HG03565 (cell line): ENCODE data around the gene CIT.
"Not testable (repeated sequence)": the region's sequence is repeated elsewhere in the genome, so short reads cannot be mapped to it uniquely, and the experiment has no call there.

Experiments used
- ATAC-seq: cut with Tn5 transposase; IDR thresholded peaks from one replicate; pipeline ENCODE4 v1.9.1; 2021; ENCODE audit warnings: mild to moderate bottlenecking, moderate library complexity; ENCODE audit not compliant: unreplicated experiment

CIT gene, protein sequence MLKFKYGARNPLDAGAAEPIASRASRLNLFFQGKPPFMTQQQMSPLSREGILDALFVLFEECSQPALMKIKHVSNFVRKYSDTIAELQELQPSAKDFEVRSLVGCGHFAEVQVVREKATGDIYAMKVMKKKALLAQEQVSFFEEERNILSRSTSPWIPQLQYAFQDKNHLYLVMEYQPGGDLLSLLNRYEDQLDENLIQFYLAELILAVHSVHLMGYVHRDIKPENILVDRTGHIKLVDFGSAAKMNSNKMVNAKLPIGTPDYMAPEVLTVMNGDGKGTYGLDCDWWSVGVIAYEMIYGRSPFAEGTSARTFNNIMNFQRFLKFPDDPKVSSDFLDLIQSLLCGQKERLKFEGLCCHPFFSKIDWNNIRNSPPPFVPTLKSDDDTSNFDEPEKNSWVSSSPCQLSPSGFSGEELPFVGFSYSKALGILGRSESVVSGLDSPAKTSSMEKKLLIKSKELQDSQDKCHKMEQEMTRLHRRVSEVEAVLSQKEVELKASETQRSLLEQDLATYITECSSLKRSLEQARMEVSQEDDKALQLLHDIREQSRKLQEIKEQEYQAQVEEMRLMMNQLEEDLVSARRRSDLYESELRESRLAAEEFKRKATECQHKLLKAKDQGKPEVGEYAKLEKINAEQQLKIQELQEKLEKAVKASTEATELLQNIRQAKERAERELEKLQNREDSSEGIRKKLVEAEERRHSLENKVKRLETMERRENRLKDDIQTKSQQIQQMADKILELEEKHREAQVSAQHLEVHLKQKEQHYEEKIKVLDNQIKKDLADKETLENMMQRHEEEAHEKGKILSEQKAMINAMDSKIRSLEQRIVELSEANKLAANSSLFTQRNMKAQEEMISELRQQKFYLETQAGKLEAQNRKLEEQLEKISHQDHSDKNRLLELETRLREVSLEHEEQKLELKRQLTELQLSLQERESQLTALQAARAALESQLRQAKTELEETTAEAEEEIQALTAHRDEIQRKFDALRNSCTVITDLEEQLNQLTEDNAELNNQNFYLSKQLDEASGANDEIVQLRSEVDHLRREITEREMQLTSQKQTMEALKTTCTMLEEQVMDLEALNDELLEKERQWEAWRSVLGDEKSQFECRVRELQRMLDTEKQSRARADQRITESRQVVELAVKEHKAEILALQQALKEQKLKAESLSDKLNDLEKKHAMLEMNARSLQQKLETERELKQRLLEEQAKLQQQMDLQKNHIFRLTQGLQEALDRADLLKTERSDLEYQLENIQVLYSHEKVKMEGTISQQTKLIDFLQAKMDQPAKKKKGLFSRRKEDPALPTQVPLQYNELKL (N-terminal part only)

DNA sequence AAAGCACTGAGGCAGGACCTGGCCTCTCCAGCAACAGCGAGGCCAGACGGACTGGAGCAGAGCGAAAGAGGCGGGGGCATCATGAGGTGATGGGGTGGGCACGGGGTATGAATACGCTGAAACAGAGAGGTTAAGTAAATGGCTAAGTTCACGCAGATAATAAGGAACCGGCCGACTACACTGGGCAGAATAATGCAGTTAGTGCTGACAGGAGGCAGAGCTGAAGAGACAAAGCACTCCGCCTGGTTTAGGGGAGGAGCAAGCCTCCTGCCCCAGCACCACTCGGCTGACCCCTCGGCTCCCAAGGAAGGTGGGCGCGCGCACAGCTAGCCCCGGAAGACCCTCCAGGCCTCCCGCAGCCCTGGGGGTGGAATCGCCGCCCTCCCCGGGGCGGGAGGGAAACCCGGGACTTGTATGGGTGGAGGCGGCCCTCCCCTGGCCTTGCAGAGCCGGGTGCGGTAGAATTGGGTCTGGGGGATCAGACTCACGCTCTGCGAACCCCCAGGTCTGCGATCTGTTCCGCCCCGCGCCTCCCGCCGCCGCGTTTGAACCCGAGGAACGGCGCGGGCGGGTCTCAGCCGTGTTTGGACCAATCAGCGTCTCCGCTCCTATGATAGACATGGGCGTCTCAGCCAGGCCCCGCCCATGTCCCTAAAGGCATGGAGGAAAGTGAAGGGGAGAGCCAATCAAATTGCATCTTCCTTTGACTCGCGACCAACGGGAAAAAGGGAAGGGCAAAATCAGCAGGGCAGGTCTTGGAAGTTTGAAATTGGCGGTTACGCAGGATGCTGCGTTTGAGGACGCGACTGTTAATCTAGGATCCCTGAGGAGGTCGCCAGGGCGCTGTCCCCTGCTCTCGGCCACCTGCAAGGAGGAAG lies at the start of gene CIT:
CIT (minus strand) TSS at position 560 of the 878 bp plus-strand sequence. CDS start 1,152 bp downstream, outside the sequence.
- peak; percentile 98 for ATAC-seq

DNA sequence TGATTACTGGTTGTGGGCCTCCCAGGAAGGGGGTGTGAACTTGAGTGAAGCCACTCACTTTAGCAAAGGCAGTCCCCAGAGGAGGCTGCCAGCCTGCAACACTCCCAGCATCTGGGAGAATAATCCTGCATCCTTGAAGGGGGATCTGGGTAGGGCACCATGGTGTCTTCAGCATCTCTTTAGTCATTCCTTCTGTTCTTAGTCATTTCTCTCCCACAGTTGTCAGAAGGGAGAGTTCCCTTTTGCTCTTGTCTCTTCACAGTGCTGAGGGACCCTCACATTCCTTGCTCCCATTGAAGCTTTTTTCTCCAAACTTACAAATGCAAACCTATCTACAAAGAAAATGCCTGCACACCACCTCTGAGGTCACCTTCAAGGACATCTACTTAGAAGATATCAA lies 48.1 kb upstream of the CIT start:
- no peak for ATAC-seq

- ATAC-seq = no peak
These were observed 42.9 kb upstream of the CIT start for GRCh38 chr12:119920064-119920463.

DNA sequence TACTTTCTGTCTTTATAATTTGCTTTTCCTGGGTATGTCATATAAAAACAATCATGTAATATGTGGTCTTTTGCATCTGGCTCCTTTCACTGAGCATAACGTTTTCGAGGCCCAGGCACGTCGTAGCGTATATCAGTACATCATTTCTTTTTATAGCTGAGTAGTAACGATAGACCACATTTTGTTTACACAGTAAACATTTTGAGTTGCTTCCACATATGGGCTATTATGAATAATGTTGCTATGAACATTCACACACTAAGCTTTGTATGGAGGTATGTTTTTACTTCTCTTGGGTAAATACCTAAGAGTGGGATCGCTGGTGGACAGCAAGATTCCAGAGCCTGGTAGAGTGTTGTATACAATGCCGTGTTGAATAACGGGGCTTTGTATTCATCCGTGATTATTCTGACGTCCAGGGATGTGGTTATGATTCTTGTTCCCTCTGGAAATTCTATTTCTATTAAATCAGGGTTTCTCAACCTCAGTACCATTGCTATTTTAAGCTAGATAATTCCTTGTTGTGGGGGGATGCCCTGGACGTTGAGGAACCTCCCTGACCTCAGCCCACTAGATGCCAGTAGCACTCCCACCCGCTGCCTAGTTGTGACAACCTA lies 38.9 kb upstream of the CIT start:
- no peak for ATAC-seq

- ATAC-seq = no peak
These were observed 37.5 kb upstream of the CIT start for GRCh38 chr12:119914666-119915065.

DNA sequence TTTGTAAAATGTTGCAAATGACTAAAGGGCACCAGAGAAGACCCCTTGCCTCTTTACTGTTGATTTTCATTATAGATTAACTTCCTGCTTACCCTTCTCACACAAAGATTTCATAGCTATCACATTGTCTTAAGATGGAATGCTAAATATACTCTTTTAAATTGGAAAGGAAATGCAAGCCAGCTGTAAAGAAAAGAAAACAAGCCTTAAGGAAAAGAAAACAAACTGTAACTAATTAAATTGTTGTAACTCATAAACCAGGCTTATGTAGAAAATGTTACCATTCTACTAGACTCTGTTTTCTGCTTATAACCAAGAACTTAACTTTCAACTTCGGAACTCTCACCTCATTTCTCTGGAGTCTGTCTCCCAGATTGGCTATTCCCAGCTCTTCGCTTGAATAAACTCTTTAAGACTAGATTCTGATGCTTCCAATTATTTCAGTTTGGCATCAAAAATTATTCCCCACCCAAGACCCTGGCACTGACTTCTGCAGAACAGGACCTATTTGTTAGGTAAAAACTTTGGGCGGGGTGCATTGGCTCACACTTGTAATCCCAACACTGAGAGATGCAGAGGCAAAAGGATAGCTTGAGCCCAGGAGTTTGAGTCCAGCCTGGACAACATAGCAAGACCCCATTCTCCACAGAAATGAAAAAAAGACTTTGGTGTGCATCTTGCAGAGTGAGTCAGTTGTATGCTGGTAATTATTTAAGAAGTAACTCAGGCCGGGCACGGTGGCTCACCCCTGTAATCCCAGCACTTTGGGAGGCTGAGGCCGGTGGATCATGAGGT lies 36.6 kb upstream of the CIT start:
- no peak for ATAC-seq

- ATAC-seq = no peak
These were observed 34.1 kb upstream of the CIT start for GRCh38 chr12:119911182-119911581.

DNA sequence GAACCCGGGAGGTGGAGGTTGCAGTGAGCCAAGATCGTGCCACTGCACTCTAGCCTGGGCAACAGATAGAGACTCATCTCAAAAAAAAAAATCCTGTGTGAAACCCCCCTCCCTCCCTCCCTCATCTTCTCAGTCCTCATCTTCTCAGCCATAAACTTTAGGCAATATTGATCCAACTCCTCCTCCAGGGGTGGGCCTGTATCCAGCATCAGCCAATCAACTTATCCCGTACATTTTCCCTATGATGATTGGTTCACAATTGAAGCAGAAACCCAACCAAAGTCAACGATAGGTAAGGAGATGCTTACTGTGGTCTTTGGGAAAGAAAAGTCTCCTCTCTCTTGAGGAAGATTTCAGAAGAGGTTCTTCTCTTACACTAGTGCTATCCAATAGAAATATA lies 33.5 kb upstream of the CIT start:
- ATAC-seq = no peak

- peak; percentile 83 for ATAC-seq
These were observed 25.0 kb upstream of the CIT start for GRCh38 chr12:119902084-119902509.

- ATAC-seq = no peak
These were observed 24.6 kb upstream of the CIT start for GRCh38 chr12:119901670-119902069.

DNA sequence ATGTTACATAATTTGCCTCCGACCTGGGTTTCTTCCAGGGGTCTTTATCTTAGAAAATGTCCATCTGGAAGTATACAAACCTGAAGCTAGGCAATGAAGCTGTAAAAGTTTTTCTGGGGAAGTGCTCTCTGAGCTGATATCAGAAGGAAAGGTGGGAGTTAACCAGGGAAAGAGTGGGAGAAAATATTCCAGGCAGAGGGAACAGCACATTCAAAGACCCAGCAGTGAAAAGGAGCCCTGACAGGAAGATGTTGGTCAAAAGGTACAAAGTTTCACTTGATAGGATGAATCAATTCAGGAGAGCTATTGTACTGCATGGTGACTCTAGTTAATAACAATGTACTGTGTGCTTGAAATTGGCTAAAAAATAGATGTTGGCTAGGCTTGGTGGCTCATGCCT lies 17.8 kb upstream of the CIT start:
- ATAC-seq = no peak

GRCh38 chr12:119892611-119893010 lies 15.5 kb upstream of the CIT start:
- ATAC-seq = not testable (repeated sequence)

GRCh38 chr12:119885549-119885948 lies 8.4 kb upstream of the CIT start:
- no peak for ATAC-seq

DNA sequence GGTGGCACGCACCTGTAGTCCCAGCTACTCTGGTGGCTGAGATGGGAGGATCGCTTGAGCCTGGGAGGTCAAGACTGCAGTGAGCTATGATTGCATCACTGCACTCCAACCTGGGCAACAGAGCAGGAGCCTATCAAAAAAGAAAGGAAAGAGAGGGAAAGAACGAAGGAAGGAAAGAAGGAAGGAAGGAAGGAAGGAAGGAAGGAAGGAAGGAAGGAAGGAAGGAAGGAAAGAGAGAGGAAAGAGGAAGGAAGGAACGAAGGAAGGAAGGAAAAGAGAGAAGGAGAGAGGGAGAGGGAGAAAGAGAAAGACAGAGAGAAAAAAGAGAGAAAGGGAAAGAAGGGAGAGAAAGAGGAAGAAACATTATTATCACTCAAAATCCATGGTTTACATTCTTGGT lies 6.7 kb upstream of the CIT start:
- ATAC-seq = not testable (repeated sequence)

- no peak for ATAC-seq
These were observed 6.1 kb upstream of the CIT start for GRCh38 chr12:119883237-119883636.

GRCh38 chr12:119877639-119877948 lies 474 bp upstream of the CIT start:
- no peak for ATAC-seq

DNA sequence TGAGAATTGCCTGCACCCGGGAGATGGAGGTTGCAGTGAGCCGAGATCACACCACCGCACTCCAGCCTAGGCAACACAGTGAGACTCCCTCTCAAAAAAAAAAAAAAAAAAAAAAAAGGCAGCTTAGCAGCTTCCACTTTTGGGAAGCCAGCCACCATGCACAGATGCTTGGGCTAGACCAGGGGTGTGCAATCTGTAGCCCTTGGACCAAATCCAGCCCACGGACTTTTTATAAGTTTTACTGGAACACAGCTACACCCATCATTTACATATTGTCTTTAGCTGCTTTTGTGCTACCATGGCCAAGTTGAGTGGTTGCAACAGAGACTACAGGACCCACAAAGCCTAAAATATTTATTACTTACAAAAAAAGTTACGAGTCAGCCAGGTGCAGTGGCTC lies 6.7 kb downstream of the CIT start:
- no peak for ATAC-seq

- no peak for ATAC-seq
These were observed 7.4 kb downstream of the CIT start for GRCh38 chr12:119869720-119870119.

GRCh38 chr12:119868992-119869391 lies 8.1 kb downstream of the CIT start:
- ATAC-seq = no peak
